ENCODE results near the gene NDUFC2.

NDUFC2 gene

GRCh38 chr11:78100261-78100660 lies 20.6 kb upstream of the NDUFC2 start:
- no peak overlapping the region for H3K4me2 ChIP-seq (ENCODE audit: low read length, poor library complexity, severe bottlenecking)
- H3K4ac ChIP-seq (ENCODE audit: low read depth in 1 of 2, low read length in 2 of 2) = no peak overlapping the region
- no peak overlapping the region for H2BK12ac ChIP-seq (ENCODE audit: low read length in 2 of 2)
- no peak overlapping the region for H2AFZ ChIP-seq (ENCODE audit: low read depth, low read length)
- no peaks in the 10 kb centered on the region for H3K9me3 ChIP-seq (ENCODE audit: control insufficient read depth, low read length)
- H3K27ac ChIP-seq (ENCODE audit: low read length, poor library complexity, severe bottlenecking) = no peak overlapping the region
- H4K91ac ChIP-seq (ENCODE audit: low read length) = no peak overlapping the region
- H3K4me3 ChIP-seq (ENCODE audit: insufficient read depth in 1 of 2, low read depth in 1 of 2, low read length in 2 of 2) = no peak overlapping the region
- H4K8ac ChIP-seq (ENCODE audit: low read length) = no peak overlapping the region
- H3K14ac ChIP-seq (ENCODE audit: low read length in 2 of 2) = no peak overlapping the region
- no peaks in the 10 kb centered on the region for H3K79me1 ChIP-seq (replicated peaks; ENCODE audit: low read length, poor library complexity, severe bottlenecking)
- WGBS = 94% methylated on average over 1 of the region's 5 CpGs
- H2BK120ac ChIP-seq (ENCODE audit: low read depth, low read length) = no peak overlapping the region
- DNase-seq = no peak
- H2AK5ac ChIP-seq (ENCODE audit: low read length, severe bottlenecking) = no peak overlapping the region
- peaks cover 10 to 55% of the 10 kb centered on the region in 2 experiments for H3K36me3 ChIP-seq (ENCODE audit: control insufficient read depth in 1 of 2, insufficient read depth in 2 of 2, low read depth in 1 of 2, low read length in 2 of 2)
- no peaks in the 10 kb centered on the region for H3K27me3 ChIP-seq (ENCODE audit: control insufficient read depth in 1 of 2, insufficient read depth in 1 of 2, low read length in 2 of 2)
- no peak overlapping the region for H3K9ac ChIP-seq (ENCODE audit: low read length)
- H2BK15ac ChIP-seq (ENCODE audit: low read depth, poor library complexity, severe bottlenecking) = no peak overlapping the region
- peaks cover 2% of the 10 kb centered on the region for H3K4me1 ChIP-seq (ENCODE audit: control insufficient read depth, insufficient read depth, low read depth, low read length)
- H3K23ac ChIP-seq (ENCODE audit: low read length in 2 of 2) = no peak overlapping the region
- no peak overlapping the region for H2BK5ac ChIP-seq (ENCODE audit: low read depth, low read length, poor library complexity, severe bottlenecking)
- H3K18ac ChIP-seq (ENCODE audit: low read depth in 1 of 2, low read length in 2 of 2) = no peak overlapping the region

GRCh38 chr11:78099666-78100065 lies 20.0 kb upstream of the NDUFC2 start:
- Histone ChIP-seq H3K18ac (ENCODE audit: low read depth in 1 of 2, low read length in 2 of 2) (no peak overlapping the region), H4K8ac (ENCODE audit: low read length) (no peak overlapping the region), H2AK5ac (ENCODE audit: low read length, severe bottlenecking) (no peak overlapping the region), H3K4ac (ENCODE audit: low read depth in 1 of 2, low read length in 2 of 2) (no peak overlapping the region), H3K4me3 (ENCODE audit: insufficient read depth in 1 of 2, low read depth in 1 of 2, low read length in 2 of 2) (no peak overlapping the region), H2BK15ac (ENCODE audit: low read depth, poor library complexity, severe bottlenecking) (no peak overlapping the region), H3K4me1 (ENCODE audit: control insufficient read depth, insufficient read depth, low read depth, low read length) (peaks cover 2% of the 10 kb centered on the region), H3K4me2 (ENCODE audit: low read length, poor library complexity, severe bottlenecking) (no peak overlapping the region), H2BK5ac (ENCODE audit: low read depth, low read length, poor library complexity, severe bottlenecking) (no peak overlapping the region), H2AFZ (ENCODE audit: low read depth, low read length) (no peak overlapping the region), H4K91ac (ENCODE audit: low read length) (no peak overlapping the region), H3K9ac (ENCODE audit: low read length) (no peak overlapping the region), H2BK120ac (ENCODE audit: low read depth, low read length) (no peak overlapping the region), H3K9me3 (ENCODE audit: control insufficient read depth, low read length) (no peaks in the 10 kb centered on the region), H2BK12ac (ENCODE audit: low read length in 2 of 2) (no peak overlapping the region), H3K14ac (ENCODE audit: low read length in 2 of 2) (no peak overlapping the region), H3K23ac (ENCODE audit: low read length in 2 of 2) (no peak overlapping the region), H3K27ac (ENCODE audit: low read length, poor library complexity, severe bottlenecking) (no peak overlapping the region), H3K27me3 (ENCODE audit: control insufficient read depth in 1 of 2, insufficient read depth in 1 of 2, low read length in 2 of 2) (no peaks in the 10 kb centered on the region), H3K36me3 (ENCODE audit: control insufficient read depth in 1 of 2, insufficient read depth in 2 of 2, low read depth in 1 of 2, low read length in 2 of 2) (peaks cover 12 to 60% of the 10 kb centered on the region in 2 experiments), H3K79me1 (replicated peaks; ENCODE audit: low read length, poor library complexity, severe bottlenecking) (no peaks in the 10 kb centered on the region)
- DNase-seq = no peak
- 98% methylated on average over 2 of the region's 4 CpGs for WGBS

- Histone ChIP-seq H3K9ac (ENCODE audit: low read length) (no peak overlapping the region), H4K91ac (ENCODE audit: low read length) (no peak overlapping the region), H3K27ac (ENCODE audit: low read length, poor library complexity, severe bottlenecking) (no peak overlapping the region), H2AFZ (ENCODE audit: low read depth, low read length) (no peak overlapping the region), H3K23ac (ENCODE audit: low read length in 2 of 2) (no peak overlapping the region), H2BK120ac (ENCODE audit: low read depth, low read length) (no peak overlapping the region), H4K8ac (ENCODE audit: low read length) (no peak overlapping the region), H2BK5ac (ENCODE audit: low read depth, low read length, poor library complexity, severe bottlenecking) (no peak overlapping the region), H3K36me3 (ENCODE audit: control insufficient read depth in 1 of 2, insufficient read depth in 2 of 2, low read depth in 1 of 2, low read length in 2 of 2) (peaks cover 10 to 61% of the 10 kb centered on the region in 2 experiments), H3K14ac (ENCODE audit: low read length in 2 of 2) (no peak overlapping the region), H2AK5ac (ENCODE audit: low read length, severe bottlenecking) (no peak overlapping the region), H3K4ac (ENCODE audit: low read depth in 1 of 2, low read length in 2 of 2) (no peak overlapping the region), H2BK15ac (ENCODE audit: low read depth, poor library complexity, severe bottlenecking) (no peak overlapping the region), H3K79me1 (replicated peaks; ENCODE audit: low read length, poor library complexity, severe bottlenecking) (no peaks in the 10 kb centered on the region), H2BK12ac (ENCODE audit: low read length in 2 of 2) (no peak overlapping the region), H3K9me3 (ENCODE audit: control insufficient read depth, low read length) (no peaks in the 10 kb centered on the region), H3K4me2 (ENCODE audit: low read length, poor library complexity, severe bottlenecking) (no peak overlapping the region), H3K27me3 (ENCODE audit: control insufficient read depth in 1 of 2, insufficient read depth in 1 of 2, low read length in 2 of 2) (no peaks in the 10 kb centered on the region), H3K4me3 (ENCODE audit: insufficient read depth in 1 of 2, low read depth in 1 of 2, low read length in 2 of 2) (no peak overlapping the region), H3K4me1 (ENCODE audit: control insufficient read depth, insufficient read depth, low read depth, low read length) (peaks cover 2% of the 10 kb centered on the region), H3K18ac (ENCODE audit: low read depth in 1 of 2, low read length in 2 of 2) (no peak overlapping the region)
- no peak for DNase-seq
- 98% methylated on average over 3 of the region's 7 CpGs for WGBS
Observed at GRCh38 chr11:78097666-78098385, 18.2 kb upstream of the NDUFC2 start.

GRCh38 chr11:78094250-78094649 lies 14.6 kb upstream of the NDUFC2 start:
- no peak overlapping the region for H3K23ac ChIP-seq (ENCODE audit: low read length in 2 of 2)
- no peak overlapping the region for H2BK15ac ChIP-seq (ENCODE audit: low read depth, poor library complexity, severe bottlenecking)
- no peak overlapping the region for H2BK12ac ChIP-seq (ENCODE audit: low read length in 2 of 2)
- no peak overlapping the region for H2BK5ac ChIP-seq (ENCODE audit: low read depth, low read length, poor library complexity, severe bottlenecking)
- no peaks in the 10 kb centered on the region for H3K9me3 ChIP-seq (ENCODE audit: control insufficient read depth, low read length)
- peaks cover 5 to 36% of the 10 kb centered on the region in 2 experiments for H3K36me3 ChIP-seq (ENCODE audit: control insufficient read depth in 1 of 2, insufficient read depth in 2 of 2, low read depth in 1 of 2, low read length in 2 of 2)
- no peak overlapping the region for H2AK5ac ChIP-seq (ENCODE audit: low read length, severe bottlenecking)
- DNase-seq = no peak
- H3K4me2 ChIP-seq (ENCODE audit: low read length, poor library complexity, severe bottlenecking) = no peak overlapping the region
- no peak overlapping the region for H3K9ac ChIP-seq (ENCODE audit: low read length)
- no peaks in the 10 kb centered on the region for H3K4me1 ChIP-seq (ENCODE audit: control insufficient read depth, insufficient read depth, low read depth, low read length)
- WGBS = 100% methylated on average over 1 of the region's 2 CpGs
- no peaks in the 10 kb centered on the region for H3K27me3 ChIP-seq (ENCODE audit: control insufficient read depth in 1 of 2, insufficient read depth in 1 of 2, low read length in 2 of 2)
- H3K27ac ChIP-seq (ENCODE audit: low read length, poor library complexity, severe bottlenecking) = no peak overlapping the region
- no peak overlapping the region for H3K14ac ChIP-seq (ENCODE audit: low read length in 2 of 2)
- no peak overlapping the region for H2BK120ac ChIP-seq (ENCODE audit: low read depth, low read length)
- no peak overlapping the region for H2AFZ ChIP-seq (ENCODE audit: low read depth, low read length)
- H3K79me1 ChIP-seq (replicated peaks; ENCODE audit: low read length, poor library complexity, severe bottlenecking) = no peaks in the 10 kb centered on the region
- no peak overlapping the region for H3K18ac ChIP-seq (ENCODE audit: low read depth in 1 of 2, low read length in 2 of 2)
- H3K4ac ChIP-seq (ENCODE audit: low read depth in 1 of 2, low read length in 2 of 2) = no peak overlapping the region
- no peak overlapping the region for H4K91ac ChIP-seq (ENCODE audit: low read length)
- H3K4me3 ChIP-seq (ENCODE audit: insufficient read depth in 1 of 2, low read depth in 1 of 2, low read length in 2 of 2) = no peak overlapping the region
- H4K8ac ChIP-seq (ENCODE audit: low read length) = no peak overlapping the region

Data from mesenchymal stem cell (in vitro differentiated cells and primary cell).